HG02970 (cell line): Measurements from ENCODE around the gene RNF223.

Experiments
- ATAC-seq: cut with Tn5 transposase; IDR thresholded peaks from one replicate; pipeline ENCODE4 v1.9.1; 2021; ENCODE audit warnings: mild to moderate bottlenecking, moderate library complexity, moderate number of reproducible peaks; ENCODE audit not compliant: unreplicated experiment, low FRiP score

Gene RNF223

GRCh38 chr1:1048765-1049164 lies 25.3 kb downstream of the RNF223 start:
- no peak for ATAC-seq

GRCh38 chr1:1047963-1048362 lies 26.1 kb downstream of the RNF223 start:
- ATAC-seq, result no peak

- no peak for ATAC-seq
These were observed 26.7 kb downstream of the RNF223 start for GRCh38 chr1:1047407-1047806.

GRCh38 chr1:1046767-1047166 lies 27.3 kb downstream of the RNF223 start:
- no peak for ATAC-seq

- no peak for ATAC-seq
These were observed 27.9 kb downstream of the RNF223 start for GRCh38 chr1:1046243-1046642.

- ATAC-seq, result no peak
These were observed 29.0 kb downstream of the RNF223 start for GRCh38 chr1:1045129-1045528.

GRCh38 chr1:1044455-1045078 lies 29.5 kb downstream of the RNF223 start:
- no peak for ATAC-seq

GRCh38 chr1:1043921-1044320 lies 30.2 kb downstream of the RNF223 start:
- no peak for ATAC-seq

- ATAC-seq, result no peak
These were observed 30.7 kb downstream of the RNF223 start for GRCh38 chr1:1043411-1043810.

GRCh38 chr1:1042835-1043234 lies 31.3 kb downstream of the RNF223 start:
- ATAC-seq, result no peak

- no peak for ATAC-seq
These were observed 32.2 kb downstream of the RNF223 start for GRCh38 chr1:1041873-1042272.

- ATAC-seq, result no peak
These were observed 33.0 kb downstream of the RNF223 start for GRCh38 chr1:1041092-1041523.

GRCh38 chr1:1040004-1040991 lies 33.8 kb downstream of the RNF223 start:
- ATAC-seq, result peak; percentile 43

GRCh38 chr1:1039145-1039910 lies 34.8 kb downstream of the RNF223 start:
- no peak for ATAC-seq

GRCh38 chr1:1038694-1039093 lies 35.4 kb downstream of the RNF223 start:
- ATAC-seq, result no peak

GRCh38 chr1:1037366-1038327 lies 36.5 kb downstream of the RNF223 start:
- no peak for ATAC-seq

- ATAC-seq, result no peak
These were observed 38.7 kb downstream of the RNF223 start for GRCh38 chr1:1035291-1035943.

- no peak for ATAC-seq
These were observed 39.7 kb downstream of the RNF223 start for GRCh38 chr1:1034439-1034781.

- no peak for ATAC-seq
These were observed 40.2 kb downstream of the RNF223 start for GRCh38 chr1:1033731-1034438.
